ENCODE measurements around the gene SPRY1. TPM values are rescaled to one million over a fixed set of nuclear protein-coding genes. Genes with fewer than 3 reads are reported as not detected.

Gene SPRY1
- polyA plus RNA-seq, 1 donor from 2014 or later, result 0.58 TPM

DNA sequence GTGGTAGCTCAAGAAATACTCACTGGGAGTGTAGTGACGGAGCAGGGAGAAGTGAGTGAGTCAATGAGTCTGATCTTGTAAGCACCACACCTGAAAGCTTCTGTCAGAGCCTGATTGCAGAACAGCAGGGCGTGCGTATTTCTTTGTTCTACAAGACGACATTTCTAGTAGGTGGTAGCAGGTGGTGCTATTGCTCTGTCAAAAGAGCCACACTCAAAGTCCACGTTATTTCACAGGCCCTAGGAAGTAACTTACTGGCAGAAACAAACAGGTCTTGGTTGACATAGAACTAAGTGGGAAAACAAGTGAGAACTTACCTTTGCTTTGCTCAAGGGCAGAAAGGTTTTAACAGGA, 46.4 kb upstream of the SPRY1 start:
- Histone ChIP-seq H3K9me3 (ENCODE audit: low read length) (no peaks in the 10 kb centered on the region), H3K79me2 (replicated peaks; ENCODE audit: insufficient read depth, low read length) (no peaks in the 10 kb centered on the region), H3K9me2 (ENCODE audit: insufficient read depth, low read length) (no peaks in the 10 kb centered on the region), H2AFZ (ENCODE audit: low read depth, low read length) (no peak overlapping the region), H3K27me3 (ENCODE audit: insufficient read depth, low read depth, low read length) (no peaks in the 10 kb centered on the region), H4K20me1 (ENCODE audit: insufficient read depth) (no peaks in the 10 kb centered on the region), H3K4me2 (ENCODE audit: low read length) (no peak overlapping the region), H3K4me3 (ENCODE audit: low read length) (no peak overlapping the region), H3F3A (ENCODE audit: insufficient read depth, low read length, poor library complexity, severe bottlenecking) (no peaks in the 10 kb centered on the region), H3K9ac (ENCODE audit: low read length) (no peak overlapping the region), H3K36me3 (ENCODE audit: insufficient read depth, low read length) (no peaks in the 10 kb centered on the region), H3K27ac (ENCODE audit: low read length) (no peak overlapping the region)
- TF ChIP-seq, protein P1, sequence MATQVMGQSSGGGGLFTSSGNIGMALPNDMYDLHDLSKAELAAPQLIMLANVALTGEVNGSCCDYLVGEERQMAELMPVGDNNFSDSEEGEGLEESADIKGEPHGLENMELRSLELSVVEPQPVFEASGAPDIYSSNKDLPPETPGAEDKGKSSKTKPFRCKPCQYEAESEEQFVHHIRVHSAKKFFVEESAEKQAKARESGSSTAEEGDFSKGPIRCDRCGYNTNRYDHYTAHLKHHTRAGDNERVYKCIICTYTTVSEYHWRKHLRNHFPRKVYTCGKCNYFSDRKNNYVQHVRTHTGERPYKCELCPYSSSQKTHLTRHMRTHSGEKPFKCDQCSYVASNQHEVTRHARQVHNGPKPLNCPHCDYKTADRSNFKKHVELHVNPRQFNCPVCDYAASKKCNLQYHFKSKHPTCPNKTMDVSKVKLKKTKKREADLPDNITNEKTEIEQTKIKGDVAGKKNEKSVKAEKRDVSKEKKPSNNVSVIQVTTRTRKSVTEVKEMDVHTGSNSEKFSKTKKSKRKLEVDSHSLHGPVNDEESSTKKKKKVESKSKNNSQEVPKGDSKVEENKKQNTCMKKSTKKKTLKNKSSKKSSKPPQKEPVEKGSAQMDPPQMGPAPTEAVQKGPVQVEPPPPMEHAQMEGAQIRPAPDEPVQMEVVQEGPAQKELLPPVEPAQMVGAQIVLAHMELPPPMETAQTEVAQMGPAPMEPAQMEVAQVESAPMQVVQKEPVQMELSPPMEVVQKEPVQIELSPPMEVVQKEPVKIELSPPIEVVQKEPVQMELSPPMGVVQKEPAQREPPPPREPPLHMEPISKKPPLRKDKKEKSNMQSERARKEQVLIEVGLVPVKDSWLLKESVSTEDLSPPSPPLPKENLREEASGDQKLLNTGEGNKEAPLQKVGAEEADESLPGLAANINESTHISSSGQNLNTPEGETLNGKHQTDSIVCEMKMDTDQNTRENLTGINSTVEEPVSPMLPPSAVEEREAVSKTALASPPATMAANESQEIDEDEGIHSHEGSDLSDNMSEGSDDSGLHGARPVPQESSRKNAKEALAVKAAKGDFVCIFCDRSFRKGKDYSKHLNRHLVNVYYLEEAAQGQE (IDR thresholded peaks at IDR 0.05; ENCODE audit: borderline replicate concordance), result no peak
- TF ChIP-seq, protein P2, sequence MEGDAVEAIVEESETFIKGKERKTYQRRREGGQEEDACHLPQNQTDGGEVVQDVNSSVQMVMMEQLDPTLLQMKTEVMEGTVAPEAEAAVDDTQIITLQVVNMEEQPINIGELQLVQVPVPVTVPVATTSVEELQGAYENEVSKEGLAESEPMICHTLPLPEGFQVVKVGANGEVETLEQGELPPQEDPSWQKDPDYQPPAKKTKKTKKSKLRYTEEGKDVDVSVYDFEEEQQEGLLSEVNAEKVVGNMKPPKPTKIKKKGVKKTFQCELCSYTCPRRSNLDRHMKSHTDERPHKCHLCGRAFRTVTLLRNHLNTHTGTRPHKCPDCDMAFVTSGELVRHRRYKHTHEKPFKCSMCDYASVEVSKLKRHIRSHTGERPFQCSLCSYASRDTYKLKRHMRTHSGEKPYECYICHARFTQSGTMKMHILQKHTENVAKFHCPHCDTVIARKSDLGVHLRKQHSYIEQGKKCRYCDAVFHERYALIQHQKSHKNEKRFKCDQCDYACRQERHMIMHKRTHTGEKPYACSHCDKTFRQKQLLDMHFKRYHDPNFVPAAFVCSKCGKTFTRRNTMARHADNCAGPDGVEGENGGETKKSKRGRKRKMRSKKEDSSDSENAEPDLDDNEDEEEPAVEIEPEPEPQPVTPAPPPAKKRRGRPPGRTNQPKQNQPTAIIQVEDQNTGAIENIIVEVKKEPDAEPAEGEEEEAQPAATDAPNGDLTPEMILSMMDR (IDR thresholded peaks at IDR 0.05; ENCODE audit: poor library complexity, severe bottlenecking), result peak; percentile 43
- TF ChIP-seq EP300 (conservative IDR thresholded peaks at IDR 0.05; ENCODE audit: poor library complexity, severe bottlenecking), result no peak
- peak; percentile 59 for TF ChIP-seq RAD21 (conservative IDR thresholded peaks at IDR 0.05)
- TF ChIP-seq MXI1 (conservative IDR thresholded peaks at IDR 0.05; ENCODE audit: poor library complexity, severe bottlenecking), result no peak
- peak; percentile 50 for TF ChIP-seq SMC3 (conservative IDR thresholded peaks at IDR 0.05; ENCODE audit: poor library complexity)

DNA sequence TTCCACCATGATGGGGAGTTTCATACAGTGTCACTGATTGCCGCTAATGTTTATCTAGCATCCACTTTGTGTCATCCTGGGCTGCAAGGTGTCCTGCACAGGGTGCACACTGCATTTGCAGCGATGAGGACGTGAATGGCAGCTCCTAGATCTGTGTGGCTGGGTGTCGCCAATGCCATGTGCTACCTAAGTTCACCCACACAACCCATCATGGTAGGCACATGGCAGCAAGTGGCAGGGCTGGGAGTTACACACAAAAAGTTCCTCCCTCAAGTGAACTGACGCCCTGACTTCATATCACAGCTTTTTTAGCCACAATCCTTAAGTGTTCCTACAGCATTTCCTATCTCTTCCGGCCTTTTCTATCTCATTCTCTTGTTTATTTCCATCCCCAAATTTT, 45.9 kb upstream of the SPRY1 start:
- H3K9me2 ChIP-seq (ENCODE audit: insufficient read depth, low read length), result no peaks in the 10 kb centered on the region
- H3K9me3 ChIP-seq (ENCODE audit: low read length), result no peaks in the 10 kb centered on the region
- no peaks in the 10 kb centered on the region for H3F3A ChIP-seq (ENCODE audit: insufficient read depth, low read length, poor library complexity, severe bottlenecking)
- no peak overlapping the region for H3K9ac ChIP-seq (ENCODE audit: low read length)
- H4K20me1 ChIP-seq (ENCODE audit: insufficient read depth), result no peaks in the 10 kb centered on the region
- H3K4me2 ChIP-seq (ENCODE audit: low read length), result no peak overlapping the region
- H3K36me3 ChIP-seq (ENCODE audit: insufficient read depth, low read length), result no peaks in the 10 kb centered on the region
- H3K27me3 ChIP-seq (ENCODE audit: insufficient read depth, low read depth, low read length), result no peaks in the 10 kb centered on the region
- H3K4me3 ChIP-seq (ENCODE audit: low read length), result no peak overlapping the region
- no peak overlapping the region for H2AFZ ChIP-seq (ENCODE audit: low read depth, low read length)
- TF ChIP-seq EZH2 (IDR thresholded peaks at IDR 0.05; ENCODE audit: borderline replicate concordance, insufficient read depth, low read length, poor library complexity, severe bottlenecking) (no peak), POLR2AphosphoS5 (IDR thresholded peaks at IDR 0.05) (no peak)
- TF ChIP-seq, protein P1 (IDR thresholded peaks at IDR 0.05; ENCODE audit: borderline replicate concordance), result no peak
- no peaks in the 10 kb centered on the region for H3K79me2 ChIP-seq (replicated peaks; ENCODE audit: insufficient read depth, low read length)
- H3K27ac ChIP-seq (ENCODE audit: low read length), result no peak overlapping the region
